Activated naive CD8-positive, alpha-beta T cell treated with anti-CD3 and anti-CD28 coated beads, Interleukin-2, amount 50 U/mL, for 24 hours (primary cell): ENCODE results near the gene NPY5R.

ENCODE experiments used
- ATAC-seq: fragments of 150-1000 bp; cut with Tn5 transposase; one replicate; pipeline ENCODE4 v1.10.0; 2021
- DNase-seq: peaks from one replicate; pipeline ENCODE4 v3.0.0; 2021
- H3K27ac Mint-ChIP-seq: one replicate; pipeline ENCODE4 v1.8.0; 2021; ENCODE audit warnings: mild to moderate bottlenecking, mixed read lengths
- H3K27me3 Mint-ChIP-seq: one replicate; pipeline ENCODE4 v1.8.0; 2021; ENCODE audit warnings: mixed read lengths
- H3K36me3 Mint-ChIP-seq: one replicate; pipeline ENCODE4 v1.8.0; 2021; ENCODE audit warnings: low read depth, mixed read lengths
- H3K4me1 Mint-ChIP-seq: one replicate; pipeline ENCODE4 v1.8.0; 2021; ENCODE audit warnings: mixed read lengths
- H3K4me3 Mint-ChIP-seq: one replicate; pipeline ENCODE4 v1.8.0; 2021; ENCODE audit warnings: mild to moderate bottlenecking, moderate library complexity, mixed read lengths
- H3K9me3 Mint-ChIP-seq: one replicate; pipeline ENCODE4 v1.8.0; 2021; ENCODE audit warnings: mixed read lengths

The NPY5R gene

DNA sequence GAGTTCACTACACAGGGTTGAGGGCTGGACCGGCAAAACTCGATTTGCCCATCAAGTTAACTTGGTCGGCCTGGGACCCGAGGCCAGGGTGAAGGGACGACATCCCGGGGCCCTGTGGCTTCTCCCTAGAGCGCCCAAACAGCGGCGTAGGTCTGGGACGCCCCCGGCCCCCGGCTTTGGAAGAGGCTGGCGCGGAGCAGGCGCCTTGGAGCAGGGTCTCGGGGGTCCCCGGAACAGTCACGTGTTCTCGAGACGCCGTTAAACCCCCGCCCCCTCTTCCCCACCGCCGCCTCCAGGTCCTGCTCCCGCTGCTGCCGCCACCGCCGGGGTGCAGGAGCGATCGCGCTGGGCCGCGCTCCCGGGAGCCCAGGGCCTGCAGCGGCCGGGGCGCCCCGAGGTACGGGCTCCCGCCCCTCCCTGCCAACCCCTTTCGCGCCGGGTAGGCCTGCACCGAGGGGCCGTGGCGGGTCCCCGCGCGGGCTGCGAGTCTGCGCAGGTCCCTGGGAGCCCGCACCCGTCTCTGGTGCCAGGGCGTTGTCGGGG lies at the start of gene NPY5R:
Gene NPY5R, plus strand, starts transcription at position 289 of the 543 bp plus-strand sequence. CDS start 6,382 bp downstream, outside the sequence.
- ATAC-seq (no peak), DNase-seq (no peak)
- Mint-ChIP-seq H3K9me3 (no peaks in the 10 kb centered on the region), H3K4me3 (no peak within 1 kb of the TSS), H3K27me3 (peaks cover 34% of the 10 kb centered on the region), H3K27ac (no peak within 1 kb of the TSS), H3K36me3 (no peaks in the 10 kb centered on the region), H3K4me1 (no peaks in the 10 kb centered on the region)

DNA sequence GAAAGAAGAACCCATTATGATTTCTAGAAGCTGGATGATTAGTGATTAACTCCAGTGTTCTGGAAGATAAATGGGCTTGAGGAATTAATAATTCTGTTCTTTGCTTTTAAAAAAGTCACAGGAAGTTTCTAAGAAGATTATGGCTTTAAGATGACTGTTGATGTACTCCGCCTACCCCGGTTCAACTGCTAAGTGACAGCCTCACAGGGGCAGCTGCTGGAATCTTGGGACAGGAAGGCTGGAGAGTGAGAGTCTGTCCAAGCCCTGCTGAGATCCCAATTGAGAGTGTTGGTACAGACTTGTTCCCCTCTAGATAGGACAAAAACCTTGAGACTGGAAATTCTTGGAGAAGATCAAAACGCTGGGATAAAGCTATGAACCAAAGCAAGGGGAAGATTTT lies 48.6 kb upstream of the NPY5R start:
- H3K4me1 Mint-ChIP-seq = no peaks in the 10 kb centered on the region
- H3K36me3 Mint-ChIP-seq = no peaks in the 10 kb centered on the region
- DNase-seq (no peak), ATAC-seq (no peak)
- H3K27ac Mint-ChIP-seq = no peak overlapping the region
- H3K4me3 Mint-ChIP-seq = no peak overlapping the region
- peaks cover 3% of the 10 kb centered on the region for H3K27me3 Mint-ChIP-seq
- H3K9me3 Mint-ChIP-seq = no peaks in the 10 kb centered on the region

- ATAC-seq (no peak), DNase-seq (no peak)
- no peaks in the 10 kb centered on the region for H3K27me3 Mint-ChIP-seq
- no peak overlapping the region for H3K4me3 Mint-ChIP-seq
- H3K9me3 Mint-ChIP-seq = no peaks in the 10 kb centered on the region
- H3K27ac Mint-ChIP-seq = no peak overlapping the region
- H3K4me1 Mint-ChIP-seq = no peaks in the 10 kb centered on the region
- no peaks in the 10 kb centered on the region for H3K36me3 Mint-ChIP-seq
These were observed 43.2 kb upstream of the NPY5R start for GRCh38 chr4:163300445-163300844.

DNA sequence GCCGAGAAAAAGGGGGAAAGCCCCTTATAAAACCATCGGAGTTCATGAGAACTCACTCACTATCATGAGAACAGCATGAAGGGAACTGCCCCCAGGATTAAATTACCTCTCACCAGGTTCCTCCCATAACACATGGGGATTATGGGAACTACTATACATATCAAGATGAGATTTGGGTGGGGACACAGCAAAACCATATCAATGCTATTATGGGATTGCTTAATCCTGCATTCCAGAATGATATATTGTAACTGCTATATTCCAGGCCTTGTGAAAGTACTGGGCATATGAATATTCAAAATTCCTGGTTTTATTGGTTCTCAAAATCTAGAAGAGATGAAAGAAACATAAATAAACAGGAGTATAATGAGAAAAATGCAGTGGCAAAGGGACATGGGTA lies 40.6 kb upstream of the NPY5R start:
- DNase-seq = no peak
- Mint-ChIP-seq H3K4me1 (no peaks in the 10 kb centered on the region), H3K9me3 (no peaks in the 10 kb centered on the region), H3K27ac (no peak overlapping the region), H3K27me3 (no peaks in the 10 kb centered on the region), H3K36me3 (no peaks in the 10 kb centered on the region), H3K4me3 (no peak overlapping the region)
- no peak for ATAC-seq

DNA sequence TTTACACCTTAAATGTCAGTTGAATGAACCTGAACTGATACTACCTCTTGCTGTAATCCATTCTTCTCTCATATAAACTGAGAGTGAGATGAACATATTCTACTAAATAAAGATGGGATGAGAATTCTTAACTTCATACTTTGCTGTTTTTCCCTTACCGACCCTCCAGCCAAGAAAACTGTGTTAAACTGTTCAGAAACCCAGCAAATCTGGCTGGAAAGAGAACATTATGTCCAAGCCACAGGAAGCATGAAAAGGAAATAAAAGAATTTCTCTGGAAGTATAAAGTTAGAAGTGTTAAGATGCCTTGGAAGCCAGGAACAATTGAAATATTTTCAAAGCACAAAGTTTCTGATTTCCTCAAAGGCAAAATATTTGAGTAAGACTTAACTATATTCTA lies 34.2 kb upstream of the NPY5R start:
- no peak overlapping the region for H3K4me3 Mint-ChIP-seq
- H3K27ac Mint-ChIP-seq = no peak overlapping the region
- H3K36me3 Mint-ChIP-seq = no peaks in the 10 kb centered on the region
- no peaks in the 10 kb centered on the region for H3K4me1 Mint-ChIP-seq
- no peaks in the 10 kb centered on the region for H3K27me3 Mint-ChIP-seq
- H3K9me3 Mint-ChIP-seq = peaks cover 1% of the 10 kb centered on the region
- ATAC-seq (no peak), DNase-seq (no peak)

- no peak overlapping the region for H3K27ac Mint-ChIP-seq
- H3K4me3 Mint-ChIP-seq = no peak overlapping the region
- DNase-seq (no peak), ATAC-seq (no peak)
- H3K9me3 Mint-ChIP-seq = peaks cover 19% of the 10 kb centered on the region
- H3K27me3 Mint-ChIP-seq = peaks cover 3% of the 10 kb centered on the region
- no peaks in the 10 kb centered on the region for H3K36me3 Mint-ChIP-seq
- H3K4me1 Mint-ChIP-seq = no peaks in the 10 kb centered on the region
These were observed 26.6 kb upstream of the NPY5R start for GRCh38 chr4:163317110-163317509.

- Mint-ChIP-seq H3K36me3 (no peaks in the 10 kb centered on the region), H3K27me3 (peaks cover 54% of the 10 kb centered on the region), H3K4me1 (peaks cover 12% of the 10 kb centered on the region), H3K27ac (no peak overlapping the region), H3K9me3 (no peaks in the 10 kb centered on the region), H3K4me3 (no peak overlapping the region)
- ATAC-seq (no peak), DNase-seq (no peak)
These were observed 12.6 kb upstream of the NPY5R start for GRCh38 chr4:163330916-163331628.

DNA sequence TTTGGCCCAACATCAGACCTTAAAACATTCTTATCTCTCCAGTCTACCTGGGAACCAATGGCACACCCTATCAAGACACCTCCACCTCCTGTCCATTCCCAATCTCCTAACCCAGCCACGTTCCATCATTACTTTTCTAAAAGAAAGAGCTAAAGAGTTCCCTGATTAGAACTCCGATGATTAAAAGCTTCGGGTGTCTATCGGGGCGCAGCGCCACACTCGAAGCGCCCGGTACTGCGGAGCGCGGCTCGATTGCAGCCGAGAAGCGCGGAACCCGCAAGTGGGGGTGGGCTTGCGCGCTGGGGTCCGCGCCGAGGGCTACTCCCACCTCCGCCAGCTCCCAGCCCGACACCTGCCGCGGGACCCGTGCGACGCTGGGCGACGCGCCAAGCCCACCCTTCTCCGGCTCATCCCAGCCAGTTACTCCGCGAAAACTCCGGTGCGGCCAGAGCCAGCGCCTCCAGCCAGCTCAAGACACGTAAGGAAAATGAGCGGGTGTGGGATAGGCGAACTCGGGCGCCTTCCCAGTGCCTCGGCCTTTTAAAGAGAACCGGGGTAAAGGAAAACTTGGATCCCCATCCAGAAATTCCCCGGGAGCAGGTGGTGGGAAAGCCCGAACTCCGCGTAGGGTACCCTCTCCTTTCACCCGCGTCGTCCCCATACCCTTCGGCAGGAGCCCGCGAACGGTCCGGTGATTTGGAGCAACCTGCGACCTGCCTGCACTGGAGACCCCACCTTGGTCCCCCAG lies 11.9 kb upstream of the NPY5R start:
- Mint-ChIP-seq H3K27me3 (peaks cover 54% of the 10 kb centered on the region), H3K9me3 (no peaks in the 10 kb centered on the region), H3K27ac (no peak overlapping the region), H3K4me3 (no peak overlapping the region), H3K36me3 (no peaks in the 10 kb centered on the region), H3K4me1 (peaks cover 12% of the 10 kb centered on the region)
- no peak for ATAC-seq
- no peak for DNase-seq

DNA sequence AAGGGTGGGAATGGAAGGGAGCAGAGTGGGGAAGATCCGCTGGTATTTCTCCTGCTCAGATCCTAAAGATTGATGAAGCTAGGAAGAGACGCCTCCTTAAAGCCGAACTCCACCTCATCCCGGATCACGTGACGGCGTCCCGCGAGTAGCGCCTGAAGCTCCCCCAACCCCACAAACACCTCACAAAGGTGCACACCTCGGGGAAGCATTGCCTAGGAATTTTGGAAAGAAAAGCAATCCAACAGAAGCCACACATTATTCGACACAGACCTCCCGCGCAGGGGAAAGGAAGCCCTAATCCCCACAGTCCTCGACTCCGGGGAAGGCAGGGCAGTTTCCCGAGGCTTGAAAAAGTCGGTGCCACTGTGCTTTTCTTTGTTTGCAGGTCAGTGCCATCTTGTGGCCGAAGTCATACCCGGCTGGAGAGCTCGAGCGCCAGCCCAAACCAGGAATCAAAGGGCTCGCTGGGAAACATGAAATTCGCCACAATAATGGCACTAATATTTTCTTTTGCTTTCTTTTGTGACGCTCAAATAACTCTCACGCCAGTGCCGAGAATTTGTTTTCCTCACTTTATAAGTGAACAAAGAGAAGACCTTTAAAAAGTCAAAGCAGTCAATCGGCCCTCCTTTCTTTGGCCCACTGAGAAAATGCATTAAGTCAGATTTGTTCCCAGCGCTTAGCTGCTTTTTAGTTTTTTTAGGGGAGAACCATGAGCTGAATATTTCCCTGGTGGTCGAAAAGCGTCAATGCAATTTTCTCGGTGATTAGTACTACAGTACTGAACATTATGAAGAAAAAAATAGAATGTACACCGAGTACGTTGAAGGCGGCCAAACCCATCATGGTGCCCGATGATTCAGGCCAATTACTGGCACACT lies 10.9 kb upstream of the NPY5R start, which contains the start of gene NPY1R:
Gene NPY1R, minus strand, starts transcription at position 71 of the 881 bp plus-strand sequence. CDS start 6,042 bp downstream, outside the sequence.
- Mint-ChIP-seq H3K4me3 (peak within 1 kb of the TSS; percentile 44), H3K36me3 (no peaks in the 10 kb centered on the region), H3K27ac (no peak within 1 kb of the TSS), H3K9me3 (no peaks in the 10 kb centered on the region), H3K27me3 (peaks cover 56% of the 10 kb centered on the region), H3K4me1 (peaks cover 12% of the 10 kb centered on the region)
- peak; percentile 29 for DNase-seq
- ATAC-seq = peak; percentile 24

GRCh38 chr4:163335384-163335783 lies 8.3 kb upstream of the NPY5R start:
- no peak overlapping the region for H3K27ac Mint-ChIP-seq

GRCh38 chr4:163344147-163345125 lies 744 bp downstream of the NPY5R start:
- no peak overlapping the region for H3K4me3 Mint-ChIP-seq
- DNase-seq (no peak), ATAC-seq (no peak)
- no peaks in the 10 kb centered on the region for H3K9me3 Mint-ChIP-seq
- peaks cover 31% of the 10 kb centered on the region for H3K27me3 Mint-ChIP-seq
- no peak overlapping the region for H3K27ac Mint-ChIP-seq
- no peaks in the 10 kb centered on the region for H3K36me3 Mint-ChIP-seq
- H3K4me1 Mint-ChIP-seq = no peaks in the 10 kb centered on the region

More at GRCh38 chr4:163335384-163335783, 8.3 kb upstream of the NPY5R start:
- Mint-ChIP-seq H3K4me3 (no peak overlapping the region), H3K27me3 (peaks cover 47% of the 10 kb centered on the region), H3K4me1 (peaks cover 12% of the 10 kb centered on the region), H3K9me3 (no peaks in the 10 kb centered on the region), H3K36me3 (no peaks in the 10 kb centered on the region)
- no peak for ATAC-seq
- DNase-seq = no peak

DNA sequence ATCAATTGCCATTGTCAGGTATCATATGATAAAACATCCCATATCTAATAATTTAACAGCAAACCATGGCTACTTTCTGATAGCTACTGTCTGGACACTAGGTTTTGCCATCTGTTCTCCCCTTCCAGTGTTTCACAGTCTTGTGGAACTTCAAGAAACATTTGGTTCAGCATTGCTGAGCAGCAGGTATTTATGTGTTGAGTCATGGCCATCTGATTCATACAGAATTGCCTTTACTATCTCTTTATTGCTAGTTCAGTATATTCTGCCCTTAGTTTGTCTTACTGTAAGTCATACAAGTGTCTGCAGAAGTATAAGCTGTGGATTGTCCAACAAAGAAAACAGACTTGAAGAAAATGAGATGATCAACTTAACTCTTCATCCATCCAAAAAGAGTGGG lies 7.0 kb downstream of the NPY5R start:
- ATAC-seq (no peak), DNase-seq (no peak)
- Mint-ChIP-seq H3K4me1 (no peaks in the 10 kb centered on the region), H3K27ac (no peak overlapping the region), H3K4me3 (no peak overlapping the region), H3K36me3 (no peaks in the 10 kb centered on the region), H3K27me3 (peaks cover 6% of the 10 kb centered on the region), H3K9me3 (no peaks in the 10 kb centered on the region)

DNA sequence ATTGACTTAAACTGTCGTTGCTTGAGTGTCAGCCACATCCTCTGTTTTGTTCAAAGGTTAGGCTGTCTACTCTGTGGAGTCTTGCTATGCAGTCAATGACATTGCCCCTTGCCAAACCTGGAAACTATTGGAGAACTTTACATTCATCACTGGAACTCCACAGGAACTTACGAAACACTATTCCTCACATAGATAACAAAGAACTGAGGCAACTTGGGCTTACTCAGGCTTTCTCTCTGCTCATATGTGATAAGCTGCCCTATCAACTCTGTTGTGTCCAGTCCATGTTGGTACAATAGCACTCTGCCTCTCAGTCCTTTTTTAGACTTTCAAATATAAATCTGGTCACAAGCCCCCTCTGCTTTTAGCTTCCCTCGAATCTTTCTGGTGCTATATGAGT lies 9.4 kb downstream of the NPY5R start:
- no peaks in the 10 kb centered on the region for H3K4me1 Mint-ChIP-seq
- H3K9me3 Mint-ChIP-seq = no peaks in the 10 kb centered on the region
- peaks cover 2% of the 10 kb centered on the region for H3K27me3 Mint-ChIP-seq
- ATAC-seq (no peak), DNase-seq (no peak)
- no peak overlapping the region for H3K4me3 Mint-ChIP-seq
- no peaks in the 10 kb centered on the region for H3K36me3 Mint-ChIP-seq
- H3K27ac Mint-ChIP-seq = no peak overlapping the region
